HG03521 (cell line): ENCODE data around the gene AP2A1.

ENCODE experiments used
- ATAC-seq: cut with Tn5 transposase; IDR thresholded peaks from one replicate; pipeline ENCODE4 v1.9.1; 2021; ENCODE audit warnings: mild to moderate bottlenecking, moderate library complexity; ENCODE audit not compliant: unreplicated experiment

Gene AP2A1

GRCh38 chr19:49766007-49766929, 533 bp upstream of the AP2A1 start:
- peak; percentile 89 for ATAC-seq

- no peak for ATAC-seq
Measured at GRCh38 chr19:49767381-49767780, 580 bp downstream of the AP2A1 start.

- ATAC-seq = no peak
Measured at GRCh38 chr19:49767967-49768581, 1.3 kb downstream of the AP2A1 start.

GRCh38 chr19:49770529-49770928, 3.7 kb downstream of the AP2A1 start:
- no peak for ATAC-seq

- no peak for ATAC-seq
Measured at GRCh38 chr19:49771674-49772139, 4.9 kb downstream of the AP2A1 start.

- no peak for ATAC-seq
Measured at GRCh38 chr19:49772850-49773432, 6.1 kb downstream of the AP2A1 start.

- ATAC-seq = no peak
Measured at GRCh38 chr19:49773663-49774350, 7.0 kb downstream of the AP2A1 start.

GRCh38 chr19:49774969-49775368, 8.2 kb downstream of the AP2A1 start:
- ATAC-seq = no peak

- no peak for ATAC-seq
Measured at GRCh38 chr19:49775742-49776370, 9.1 kb downstream of the AP2A1 start.

GRCh38 chr19:49776371-49776764, 9.6 kb downstream of the AP2A1 start:
- ATAC-seq = no peak

- ATAC-seq = no peak
Measured at GRCh38 chr19:49779731-49780555, 13.1 kb downstream of the AP2A1 start.

- no peak for ATAC-seq
Measured at GRCh38 chr19:49780861-49781260, 14.1 kb downstream of the AP2A1 start.

- ATAC-seq = no peak
Measured at GRCh38 chr19:49781394-49781793, 14.6 kb downstream of the AP2A1 start.

GRCh38 chr19:49782515-49782914, 15.7 kb downstream of the AP2A1 start:
- ATAC-seq = no peak

GRCh38 chr19:49786376-49786820, 19.6 kb downstream of the AP2A1 start:
- ATAC-seq = no peak

- ATAC-seq = no peak
Measured at GRCh38 chr19:49787746-49788145, 20.9 kb downstream of the AP2A1 start.

GRCh38 chr19:49788857-49789256, 22.1 kb downstream of the AP2A1 start:
- no peak for ATAC-seq

- no peak for ATAC-seq
Measured at GRCh38 chr19:49790866-49791265, 24.1 kb downstream of the AP2A1 start.

- no peak for ATAC-seq
Measured at GRCh38 chr19:49791776-49792445, 25.1 kb downstream of the AP2A1 start.
